H1 (cell line): Measurements from ENCODE around the gene HRH2. TPM values are rescaled to one million over a fixed set of nuclear protein-coding genes. Genes with fewer than 3 reads are reported as not detected.

Experiments
- CBX5 ChIP-seq: fragments of 300-800, 300-1000 bp; sonication (generic); IDR thresholded peaks from 2 replicates; pipeline ENCODE4 v1.7.1; 2016; ENCODE audit warnings: antibody characterized with exemption, low read length, low read depth
- GABPA ChIP-seq: IDR thresholded peaks from 2 replicates; pipeline ENCODE4 v1.6.1; 2011; ENCODE audit warnings: mild to moderate bottlenecking, low read length, moderate library complexity, borderline replicate concordance; ENCODE audit not compliant: insufficient read depth
- polyA plus RNA-seq, 7 experiments: library from polyadenylated mRNA; depleted of rRNA in 3 of 7; stranded (reverse) in 5 of 7; unstranded in 2 of 7; fragments of >200 nt in 5 of 7; fragments of 200-250 nt in 2 of 7; gene quantifications; 1 replicate in 5 of 7; 2 replicates in 1 of 7; 4 replicates in 1 of 7; pipeline versions ENCODE4 v1.2.1 to v1.2.3, GENCODE V29; 2011 to 2013; ENCODE audit warnings: missing spikeins in 2 of 7, mixed read lengths in 2 of 7
- total RNA-seq: library from RNA; stranded (reverse); fragmentation: NEBNext Ultra II Directional; extraction: Animal tissue kit (Norgen Biotek cat#: 25700); gene quantifications from 2 replicates; pipeline ENCODE4 v1.2.1, GENCODE V29; 2021

HRH2 gene
- total and polyA plus RNA-seq, 2 of the 8 experiments (the other 6 are each of a cell fraction or from before 2014, with no cell fraction given), result 7.8 to 8.1 TPM

- TF ChIP-seq GABPA (no peak), CBX5 (no peak)
These were observed 24.8 kb downstream of the HRH2 start (continued) for GRCh38 chr5:175682664-175683063.
